Keratinocyte (primary cell): ENCODE data around the gene VAMP2. TPM values are rescaled to one million over a fixed set of nuclear protein-coding genes. Genes with fewer than 3 reads are reported as not detected.

Experiments used
- DNase-seq: peaks from one replicate; pipeline ENCODE4 v3.0.0-alpha.2; 2011; ENCODE audit warnings: low read depth, missing footprints, low spot score
- FAIRE-seq: peaks from 2 replicates; lab custom pipeline; 2011; peaks lifted over from hg19 to GRCh38; lab: Jason Lieb, UNC
- H2AFZ ChIP-seq: 2 replicates; pipeline ENCODE4 v1.6.0; 2012; ENCODE audit warnings: low read length, control low read depth, inconsistent platforms; ENCODE audit not compliant: control insufficient read depth
- H3K27ac ChIP-seq: 2 replicates; pipeline ENCODE4 v1.5.1; 2011; ENCODE audit warnings: low read length; ENCODE audit not compliant: control insufficient read depth, insufficient read depth
- H3K27me3 ChIP-seq: 3 replicates; pipeline ENCODE4 v1.6.0; 2011; ENCODE audit warnings: low read length; ENCODE audit not compliant: control insufficient read depth, insufficient read depth; ENCODE audit errors: extremely low read depth
- H3K36me3 ChIP-seq, 2 experiments: 2 replicates in 1 of 2; 3 replicates in 1 of 2; pipeline ENCODE4 v1.5.1; 2011; ENCODE audit warnings: low read length in 2 of 2, mild to moderate bottlenecking in 1 of 2; ENCODE audit not compliant: control insufficient read depth in 2 of 2, insufficient read depth in 2 of 2; ENCODE audit errors: extremely low read depth in 1 of 2
- H3K4me1 ChIP-seq: 3 replicates; pipeline ENCODE4 v1.5.1; 2011; ENCODE audit warnings: low read length; ENCODE audit not compliant: control insufficient read depth, insufficient read depth; ENCODE audit errors: extremely low read depth
- H3K4me2 ChIP-seq: 3 replicates; pipeline ENCODE4 v1.6.0; 2011; ENCODE audit warnings: low read depth, low read length; ENCODE audit not compliant: control insufficient read depth, insufficient read depth; ENCODE audit errors: extremely low read depth
- H3K4me3 ChIP-seq, 3 experiments: fragments of 200-600 bp in 1 of 3; sonication (generic) in 1 of 3; 2 replicates in 2 of 3; 3 replicates in 1 of 3; pipeline ENCODE4 v1.5.1; 2011 to 2016; ENCODE audit warnings: low read length in 3 of 3, mild to moderate bottlenecking in 3 of 3, control low read depth in 2 of 3, inconsistent platforms in 1 of 3, low read depth in 1 of 3, mixed read lengths in 1 of 3, mixed run types in 1 of 3, moderate library complexity in 1 of 3; ENCODE audit not compliant: control insufficient read depth in 2 of 3, insufficient read depth in 2 of 3; ENCODE audit errors: extremely low read depth in 1 of 3
- H3K79me2 ChIP-seq: 2 replicates; pipeline ENCODE4 v1.6.0; 2012; ENCODE audit warnings: low read length; ENCODE audit not compliant: control insufficient read depth, insufficient read depth
- H3K9ac ChIP-seq: 3 replicates; pipeline ENCODE4 v1.6.0; 2011; ENCODE audit warnings: low read length; ENCODE audit not compliant: control insufficient read depth, insufficient read depth; ENCODE audit errors: extremely low read depth
- H3K9me1 ChIP-seq: 3 replicates; pipeline ENCODE4 v1.6.0; 2011; ENCODE audit warnings: low read length; ENCODE audit not compliant: control insufficient read depth, insufficient read depth; ENCODE audit errors: extremely low read depth
- H3K9me3 ChIP-seq: 2 replicates; pipeline ENCODE4 v1.5.1; 2012; ENCODE audit warnings: low read depth, low read length; ENCODE audit not compliant: control insufficient read depth
- H4K20me1 ChIP-seq: 3 replicates; pipeline ENCODE4 v1.6.0; 2011; ENCODE audit warnings: low read length; ENCODE audit not compliant: control insufficient read depth, insufficient read depth; ENCODE audit errors: extremely low read depth
- CTCF ChIP-seq, 3 experiments: IDR thresholded peaks in 1 of 3; conservative IDR thresholded peaks in 1 of 3; optimal IDR thresholded peaks in 1 of 3; 2 replicates in 2 of 3; 3 replicates in 1 of 3; pipeline versions ENCODE3 to v1.5.1; 2011; ENCODE audit warnings: low read length in 3 of 3, mild to moderate bottlenecking in 3 of 3, moderate library complexity in 2 of 3, control low read depth in 1 of 3, inconsistent platforms in 1 of 3; ENCODE audit not compliant: insufficient read depth in 2 of 3; ENCODE audit errors: extremely low read depth in 1 of 3
- EZH2 ChIP-seq: IDR thresholded peaks from one replicate; pipeline ENCODE4 v1.6.1; 2012; ENCODE audit warnings: inconsistent platforms, mild to moderate bottlenecking, low read length, moderate library complexity
- dilution Hi-C: fragments of 300-500 bp; cut with MboI; formaldehyde crosslinking; loops from one replicate; pipeline ENCODE4 v1.7.0; 2020; ENCODE audit warnings: low sequenced_read_pairs; ENCODE audit not compliant: extremely low pct_ligation_motif_present
- polyA plus RNA-seq, 5 experiments: library from polyadenylated mRNA; depleted of rRNA in 3 of 5; stranded (reverse) in 3 of 5; stranded (forward) in 1 of 5; unstranded in 1 of 5; fragments of >200 nt; gene quantifications; 1 replicate in 1 of 5; 2 replicates in 3 of 5; 3 replicates in 1 of 5; pipeline versions ENCODE4 v1.2.1 to v1.2.3, GENCODE V29; 2011 to 2012; ENCODE audit warnings: missing spikeins in 2 of 5, low read depth in 1 of 5, low replicate concordance in 1 of 5

The VAMP2 gene
- polyA plus RNA-seq, 1 donor (not counting 4 experiments of a cell fraction or from before 2014, with no cell fraction given): 9.8 TPM

DNA sequence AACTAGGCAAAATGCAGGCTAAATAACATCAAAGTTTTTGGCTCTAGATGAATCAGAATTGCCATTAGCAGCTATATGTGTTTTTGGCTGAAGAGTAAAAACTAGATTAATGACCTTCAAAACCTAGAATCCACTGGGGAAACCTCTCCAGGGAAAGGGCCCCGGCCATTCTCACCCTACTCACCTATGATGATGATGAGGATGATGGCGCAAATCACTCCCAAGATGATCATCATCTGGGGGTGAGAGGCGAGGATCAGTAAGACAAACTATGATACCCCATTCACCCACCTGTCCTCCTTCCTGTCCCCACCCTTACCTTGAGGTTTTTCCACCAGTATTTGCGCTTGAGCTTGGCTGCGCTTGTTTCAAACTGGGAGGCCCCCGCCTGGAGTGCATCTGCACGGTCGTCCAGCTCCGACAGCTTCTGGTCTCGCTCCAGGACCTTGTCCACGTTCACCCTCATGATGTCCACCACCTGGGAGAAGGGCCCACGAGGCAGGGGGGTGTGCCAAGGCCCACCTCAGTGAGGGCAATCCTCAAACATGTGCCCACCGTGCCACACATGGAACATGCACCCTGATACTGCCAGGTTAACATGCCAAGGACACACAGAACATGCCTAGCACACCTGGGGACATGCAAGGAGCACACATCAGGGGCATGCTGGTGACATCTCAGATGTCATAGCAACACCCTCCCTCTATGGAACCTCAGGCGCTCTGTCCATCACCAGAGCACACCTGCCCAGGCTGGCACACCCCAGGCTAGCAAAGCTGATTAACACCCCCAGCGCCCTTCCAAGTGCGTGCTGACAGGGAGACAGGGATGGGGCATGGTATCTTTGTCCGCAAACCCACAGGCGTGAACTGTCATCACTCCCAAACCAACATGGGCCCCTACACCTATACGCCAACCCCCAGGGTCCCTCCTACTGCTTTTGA, 1.2 kb downstream of the VAMP2 start:
- Histone ChIP-seq H3K27ac (peak overlapping the region; percentile 76), H2AFZ (no peak overlapping the region), H3K36me3 (peaks cover 12 to 26% of the 10 kb centered on the region in 2 experiments), H3K9me3 (no peaks in the 10 kb centered on the region), H3K79me2 (peaks cover 18% of the 10 kb centered on the region), H4K20me1 (no peaks in the 10 kb centered on the region), H3K9ac (peak overlapping the region; percentile 93), H3K9me1 (no peaks in the 10 kb centered on the region), H3K4me1 (peaks cover 40% of the 10 kb centered on the region), H3K4me2 (peak overlapping the region; percentile 96), H3K27me3 (no peaks in the 10 kb centered on the region), H3K4me3 (peak overlapping the region; percentile 91 to 99 (median 92))
- dilution Hi-C loops: no loop called here
- no peak for DNase-seq
- FAIRE-seq: no peak
- TF ChIP-seq CTCF (optimal IDR thresholded peaks at IDR 0.05 in 1 of 3, IDR thresholded peaks at IDR 0.05 in 1 of 3, conservative IDR thresholded peaks at IDR 0.05 in 1 of 3; ENCODE audit: extremely low read depth in 1 of 3, insufficient read depth in 2 of 3, low read length in 3 of 3) (no peak), EZH2 (no peak)

- Histone ChIP-seq H4K20me1 (no peaks in the 10 kb centered on the region), H3K27ac (no peak overlapping the region), H3K4me1 (peaks cover 34% of the 10 kb centered on the region), H3K9me3 (no peaks in the 10 kb centered on the region), H3K4me2 (no peak overlapping the region), H3K27me3 (no peaks in the 10 kb centered on the region), H3K4me3 (no peak overlapping the region), H3K36me3 (peaks cover 12 to 26% of the 10 kb centered on the region in 2 experiments), H3K9ac (peak overlapping the region; percentile 29), H3K9me1 (no peaks in the 10 kb centered on the region), H3K79me2 (peaks cover 22% of the 10 kb centered on the region), H2AFZ (no peak overlapping the region)
- DNase-seq (no peak), FAIRE-seq (no peak)
- TF ChIP-seq EZH2: no peak
- TF ChIP-seq CTCF (optimal IDR thresholded peaks at IDR 0.05 in 1 of 3, IDR thresholded peaks at IDR 0.05 in 1 of 3, conservative IDR thresholded peaks at IDR 0.05 in 1 of 3; ENCODE audit: extremely low read depth in 1 of 3, insufficient read depth in 2 of 3, low read length in 3 of 3): no peak
- dilution Hi-C loops: no loop called here
These were observed 2.0 kb downstream of the VAMP2 start for GRCh38 chr17:8160741-8161221.
